HEK293 (cell line): ENCODE measurements around the gene PRKCA.

Experiments used
- CTCF ChIA-PET: fragments of 350-600 bp; formaldehyde crosslinking; extraction: SDS; loops from one replicate; lab custom pipeline; 2021; ENCODE audit warnings: antibody characterized with exemption; lab: Yijun Ruan, JAX
- POLR2A ChIA-PET: fragments of 300-600 bp; formaldehyde crosslinking; extraction: SDS; loops from one replicate; lab custom pipeline; 2020; ENCODE audit warnings: antibody characterized with exemption, inconsistent platforms; lab: Yijun Ruan, JAX
- H3K27ac ChIP-seq: fragments of 200-500 bp; sonication (Bioruptor generic); 2 replicates; pipeline ENCODE4 v1.5.1; 2014; ENCODE audit warnings: low read depth, low read length, control low read depth, inconsistent platforms; ENCODE audit errors: extremely low read depth
- H3K36me3 ChIP-seq, 2 experiments: fragments of 200-500 bp in 1 of 2; sonication (Bioruptor generic) in 1 of 2; 1 replicate in 1 of 2; 2 replicates in 1 of 2; pipeline ENCODE4 v1.5.1; 2014 to 2017; ENCODE audit warnings: inconsistent platforms in 2 of 2, low read length in 2 of 2; ENCODE audit not compliant: control insufficient read depth in 2 of 2, insufficient read depth in 1 of 2
- H3K4me1 ChIP-seq: fragments of 200-500 bp; sonication (Bioruptor generic); 2 replicates; pipeline ENCODE4 v1.5.1; 2014; ENCODE audit warnings: mild to moderate bottlenecking, low read length, inconsistent platforms; ENCODE audit not compliant: control insufficient read depth, insufficient read depth
- H3K4me3 ChIP-seq: 2 replicates; pipeline ENCODE4 v1.5.1; 2011; ENCODE audit warnings: low read depth, mild to moderate bottlenecking, control low read depth, low read length, moderate library complexity
- H3K9me3 ChIP-seq: fragments of 200-500 bp; sonication (Bioruptor generic); 2 replicates; pipeline ENCODE4 v1.5.1; 2014; ENCODE audit warnings: low read depth, low read length, inconsistent platforms; ENCODE audit not compliant: control insufficient read depth, insufficient read depth
- ATF2 ChIP-seq: fragments of 450-650 bp; formaldehyde crosslinking; IDR thresholded peaks from 2 replicates; pipeline ENCODE4 v1.5.1; 2016; ENCODE audit warnings: missing biosample characterization, missing genetic modification characterization, low read depth
- BCL11A ChIP-seq: fragments of 450-650 bp; formaldehyde crosslinking; IDR thresholded peaks from 2 replicates; pipeline ENCODE4 v1.5.1; 2016; ENCODE audit warnings: low read depth, missing biosample characterization, missing genetic modification characterization
- KLF8 ChIP-seq: fragments of 450-650 bp; formaldehyde crosslinking; IDR thresholded peaks from 2 replicates; pipeline ENCODE4 v1.5.1; 2016; ENCODE audit warnings: missing biosample characterization, missing genetic modification characterization
- PRDM1 ChIP-seq: fragments of 450-650 bp; formaldehyde crosslinking; IDR thresholded peaks from 2 replicates; pipeline ENCODE4; 2016; ENCODE audit warnings: missing biosample characterization, missing genetic modification characterization
- RBAK ChIP-seq: fragments of 450-650 bp; formaldehyde crosslinking; IDR thresholded peaks from 2 replicates; pipeline ENCODE4 v1.5.1; 2016; ENCODE audit warnings: missing biosample characterization, missing genetic modification characterization
- REPIN1 ChIP-seq: fragments of 450-650 bp; formaldehyde crosslinking; IDR thresholded peaks from 2 replicates; pipeline ENCODE4 v1.5.1; 2017; ENCODE audit warnings: missing biosample characterization, missing genetic modification characterization, low read depth
- ZFP69B ChIP-seq: fragments of 450-650 bp; formaldehyde crosslinking; IDR thresholded peaks from 2 replicates; pipeline ENCODE4 v1.5.1; 2016; ENCODE audit warnings: missing biosample characterization, missing genetic modification characterization
- ZNF10 ChIP-seq: fragments of 450-650 bp; formaldehyde crosslinking; IDR thresholded peaks from 2 replicates; pipeline ENCODE4 v1.5.1; 2017; ENCODE audit warnings: missing biosample characterization, missing genetic modification characterization
- ZNF2 ChIP-seq: fragments of 450-650 bp; formaldehyde crosslinking; IDR thresholded peaks from 2 replicates; pipeline ENCODE4 v1.5.1; 2016; ENCODE audit warnings: missing biosample characterization, missing genetic modification characterization
- ZNF214 ChIP-seq: fragments of 450-650 bp; formaldehyde crosslinking; IDR thresholded peaks from 2 replicates; pipeline ENCODE4 v1.5.1; 2017; ENCODE audit warnings: missing biosample characterization, mild to moderate bottlenecking, missing genetic modification characterization, borderline replicate concordance
- ZNF324 ChIP-seq: fragments of 450-650 bp; formaldehyde crosslinking; IDR thresholded peaks from 2 replicates; pipeline ENCODE4 v1.5.1; 2016; ENCODE audit warnings: missing biosample characterization, missing genetic modification characterization
- ZNF341 ChIP-seq: fragments of 450-650 bp; formaldehyde crosslinking; IDR thresholded peaks from 2 replicates; pipeline ENCODE4; 2016; ENCODE audit warnings: low read depth, missing biosample characterization, missing genetic modification characterization
- ZNF391 ChIP-seq: fragments of 450-650 bp; formaldehyde crosslinking; IDR thresholded peaks from 2 replicates; pipeline ENCODE4 v1.5.1; 2016; ENCODE audit warnings: low read depth, missing biosample characterization, missing genetic modification characterization, borderline replicate concordance
- ZNF433 ChIP-seq: fragments of 450-650 bp; formaldehyde crosslinking; IDR thresholded peaks from 2 replicates; pipeline ENCODE4 v1.5.1; 2016; ENCODE audit warnings: missing biosample characterization, missing genetic modification characterization, low read depth
- ZNF510 ChIP-seq: fragments of 450-650 bp; formaldehyde crosslinking; IDR thresholded peaks from 2 replicates; pipeline ENCODE4 v1.5.1; 2018; ENCODE audit warnings: mild to moderate bottlenecking, missing genetic modification characterization, missing biosample characterization; ENCODE audit not compliant: insufficient replicate concordance
- ZNF514 ChIP-seq: fragments of 450-650 bp; formaldehyde crosslinking; IDR thresholded peaks from 2 replicates; pipeline ENCODE4 v1.5.1; 2016; ENCODE audit warnings: missing biosample characterization, missing genetic modification characterization
- ZNF600 ChIP-seq: fragments of 450-650 bp; formaldehyde crosslinking; IDR thresholded peaks from 2 replicates; pipeline ENCODE4 v1.5.1; 2016; ENCODE audit warnings: missing biosample characterization, missing genetic modification characterization
- ZNF645 ChIP-seq: fragments of 450-650 bp; formaldehyde crosslinking; IDR thresholded peaks from 2 replicates; pipeline ENCODE4; 2016; ENCODE audit warnings: missing biosample characterization, missing genetic modification characterization
- ZNF654 ChIP-seq: fragments of 450-650 bp; formaldehyde crosslinking; IDR thresholded peaks from 2 replicates; pipeline ENCODE4 v1.5.1; 2016; ENCODE audit warnings: low read depth, missing biosample characterization, missing genetic modification characterization
- ZNF658 ChIP-seq: fragments of 450-650 bp; formaldehyde crosslinking; IDR thresholded peaks from 2 replicates; pipeline ENCODE4; 2016; ENCODE audit warnings: missing biosample characterization, missing genetic modification characterization
- ZNF747 ChIP-seq: fragments of 450-650 bp; formaldehyde crosslinking; IDR thresholded peaks from 2 replicates; pipeline ENCODE4 v1.5.1; 2016; ENCODE audit warnings: missing biosample characterization, missing genetic modification characterization
- ZNF791 ChIP-seq: fragments of 450-650 bp; formaldehyde crosslinking; IDR thresholded peaks from 2 replicates; pipeline ENCODE4 v1.5.1; 2016; ENCODE audit warnings: missing biosample characterization, missing genetic modification characterization
- TF ChIP-seq, protein P1 (sequence below): fragments of 450-650 bp; formaldehyde crosslinking; IDR thresholded peaks from 2 replicates; pipeline ENCODE4 v1.5.1; 2016; ENCODE audit warnings: missing biosample characterization, missing genetic modification characterization, borderline replicate concordance
- TF ChIP-seq, protein P2 (sequence below): fragments of 450-650 bp; formaldehyde crosslinking; IDR thresholded peaks from 2 replicates; pipeline ENCODE4 v1.5.1; 2016; ENCODE audit warnings: missing biosample characterization, missing genetic modification characterization

The PRKCA gene

DNA sequence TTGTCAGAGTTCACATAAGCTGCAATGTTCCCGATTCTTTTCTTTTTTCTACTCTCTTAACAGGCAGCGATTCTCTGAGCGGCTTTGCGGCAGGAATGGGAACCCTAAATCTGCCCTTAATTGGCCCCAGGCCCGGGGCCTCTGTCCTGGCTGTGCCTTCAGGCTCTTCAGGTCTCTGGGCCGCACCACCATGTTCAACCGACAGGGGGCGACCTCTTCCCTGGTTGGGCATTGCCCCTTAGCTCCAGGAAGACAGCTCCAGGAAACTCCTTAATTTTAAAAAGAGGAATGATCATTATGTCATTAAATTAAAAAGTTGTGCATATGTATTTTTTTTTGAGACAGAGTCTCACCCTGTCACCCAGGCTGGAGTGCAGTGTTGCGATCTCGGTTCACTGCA is 552.8 kb downstream of the PRKCA start (continued):
- TF ChIP-seq ATF2 (tag by site-specific recombination) (no peak), ZNF791 (no peak), ZNF510 (tag by site-specific recombination) (no peak), ZNF433 (tag by site-specific recombination) (no peak), ZNF654 (no peak), ZNF341 (tag by site-specific recombination) (no peak), ZNF514 (tag by site-specific recombination) (no peak), ZNF747 (tag by site-specific recombination) (no peak), KLF8 (tag by site-specific recombination) (no peak)

- POLR2A ChIA-PET, result no interaction called here
- Histone ChIP-seq H3K27ac (no peak overlapping the region), H3K9me3 (no peaks in the 10 kb centered on the region), H3K4me3 (no peak overlapping the region), H3K36me3 (no peaks in the 10 kb centered on the region), H3K4me1 (no peaks in the 10 kb centered on the region)
- CTCF ChIA-PET, result interaction anchor here (0.7 kb wide), 1 partner anchor 63 kb away, joined by 3 read pairs; no protein-coding TSS in a partner anchor
- TF ChIP-seq PRDM1 (tag by site-specific recombination) (no peak), ZNF2 (no peak), KLF8 (tag by site-specific recombination) (no peak), ZNF214 (tag by site-specific recombination) (no peak), REPIN1 (tag by site-specific recombination) (no peak), ZFP69B (tag by site-specific recombination) (no peak), ZNF341 (tag by site-specific recombination) (no peak), ZNF10 (tag by site-specific recombination) (no peak), ZNF324 (tag by site-specific recombination) (no peak), ZNF658 (no peak), ZNF645 (tag by site-specific recombination) (no peak), ZNF600 (no peak), ZNF391 (no peak), RBAK (tag by site-specific recombination) (no peak), BCL11A (tag by site-specific recombination) (no peak)
- TF ChIP-seq, protein P1, sequence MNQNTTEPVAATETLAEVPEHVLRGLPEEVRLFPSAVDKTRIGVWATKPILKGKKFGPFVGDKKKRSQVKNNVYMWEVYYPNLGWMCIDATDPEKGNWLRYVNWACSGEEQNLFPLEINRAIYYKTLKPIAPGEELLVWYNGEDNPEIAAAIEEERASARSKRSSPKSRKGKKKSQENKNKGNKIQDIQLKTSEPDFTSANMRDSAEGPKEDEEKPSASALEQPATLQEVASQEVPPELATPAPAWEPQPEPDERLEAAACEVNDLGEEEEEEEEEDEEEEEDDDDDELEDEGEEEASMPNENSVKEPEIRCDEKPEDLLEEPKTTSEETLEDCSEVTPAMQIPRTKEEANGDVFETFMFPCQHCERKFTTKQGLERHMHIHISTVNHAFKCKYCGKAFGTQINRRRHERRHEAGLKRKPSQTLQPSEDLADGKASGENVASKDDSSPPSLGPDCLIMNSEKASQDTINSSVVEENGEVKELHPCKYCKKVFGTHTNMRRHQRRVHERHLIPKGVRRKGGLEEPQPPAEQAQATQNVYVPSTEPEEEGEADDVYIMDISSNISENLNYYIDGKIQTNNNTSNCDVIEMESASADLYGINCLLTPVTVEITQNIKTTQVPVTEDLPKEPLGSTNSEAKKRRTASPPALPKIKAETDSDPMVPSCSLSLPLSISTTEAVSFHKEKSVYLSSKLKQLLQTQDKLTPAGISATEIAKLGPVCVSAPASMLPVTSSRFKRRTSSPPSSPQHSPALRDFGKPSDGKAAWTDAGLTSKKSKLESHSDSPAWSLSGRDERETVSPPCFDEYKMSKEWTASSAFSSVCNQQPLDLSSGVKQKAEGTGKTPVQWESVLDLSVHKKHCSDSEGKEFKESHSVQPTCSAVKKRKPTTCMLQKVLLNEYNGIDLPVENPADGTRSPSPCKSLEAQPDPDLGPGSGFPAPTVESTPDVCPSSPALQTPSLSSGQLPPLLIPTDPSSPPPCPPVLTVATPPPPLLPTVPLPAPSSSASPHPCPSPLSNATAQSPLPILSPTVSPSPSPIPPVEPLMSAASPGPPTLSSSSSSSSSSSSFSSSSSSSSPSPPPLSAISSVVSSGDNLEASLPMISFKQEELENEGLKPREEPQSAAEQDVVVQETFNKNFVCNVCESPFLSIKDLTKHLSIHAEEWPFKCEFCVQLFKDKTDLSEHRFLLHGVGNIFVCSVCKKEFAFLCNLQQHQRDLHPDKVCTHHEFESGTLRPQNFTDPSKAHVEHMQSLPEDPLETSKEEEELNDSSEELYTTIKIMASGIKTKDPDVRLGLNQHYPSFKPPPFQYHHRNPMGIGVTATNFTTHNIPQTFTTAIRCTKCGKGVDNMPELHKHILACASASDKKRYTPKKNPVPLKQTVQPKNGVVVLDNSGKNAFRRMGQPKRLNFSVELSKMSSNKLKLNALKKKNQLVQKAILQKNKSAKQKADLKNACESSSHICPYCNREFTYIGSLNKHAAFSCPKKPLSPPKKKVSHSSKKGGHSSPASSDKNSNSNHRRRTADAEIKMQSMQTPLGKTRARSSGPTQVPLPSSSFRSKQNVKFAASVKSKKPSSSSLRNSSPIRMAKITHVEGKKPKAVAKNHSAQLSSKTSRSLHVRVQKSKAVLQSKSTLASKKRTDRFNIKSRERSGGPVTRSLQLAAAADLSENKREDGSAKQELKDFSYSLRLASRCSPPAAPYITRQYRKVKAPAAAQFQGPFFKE, result no peak
- TF ChIP-seq, protein P2, sequence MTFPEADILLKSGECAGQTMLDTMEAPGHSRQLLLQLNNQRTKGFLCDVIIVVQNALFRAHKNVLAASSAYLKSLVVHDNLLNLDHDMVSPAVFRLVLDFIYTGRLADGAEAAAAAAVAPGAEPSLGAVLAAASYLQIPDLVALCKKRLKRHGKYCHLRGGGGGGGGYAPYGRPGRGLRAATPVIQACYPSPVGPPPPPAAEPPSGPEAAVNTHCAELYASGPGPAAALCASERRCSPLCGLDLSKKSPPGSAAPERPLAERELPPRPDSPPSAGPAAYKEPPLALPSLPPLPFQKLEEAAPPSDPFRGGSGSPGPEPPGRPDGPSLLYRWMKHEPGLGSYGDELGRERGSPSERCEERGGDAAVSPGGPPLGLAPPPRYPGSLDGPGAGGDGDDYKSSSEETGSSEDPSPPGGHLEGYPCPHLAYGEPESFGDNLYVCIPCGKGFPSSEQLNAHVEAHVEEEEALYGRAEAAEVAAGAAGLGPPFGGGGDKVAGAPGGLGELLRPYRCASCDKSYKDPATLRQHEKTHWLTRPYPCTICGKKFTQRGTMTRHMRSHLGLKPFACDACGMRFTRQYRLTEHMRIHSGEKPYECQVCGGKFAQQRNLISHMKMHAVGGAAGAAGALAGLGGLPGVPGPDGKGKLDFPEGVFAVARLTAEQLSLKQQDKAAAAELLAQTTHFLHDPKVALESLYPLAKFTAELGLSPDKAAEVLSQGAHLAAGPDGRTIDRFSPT (tag by site-specific recombination), result no peak
These were observed 556.0 kb downstream of the PRKCA start for GRCh38 chr17:66858226-66859083.
